OCI-LY7 (cell line): ENCODE results near the gene PTH1R. TPM values are rescaled to one million over a fixed set of nuclear protein-coding genes. Genes with fewer than 3 reads are reported as not detected.

Source experiments
- BruUV-seq: library from RNA; stranded (reverse); fragments of 400-500 nt; replicated peaks from 2 replicates; lab custom pipeline; 2021; lab: Mats Ljungman, UMichigan
- CTCF ChIA-PET: fragments of 300-600 bp; sonication (Branson Sonifier 250); formaldehyde crosslinking; loops from one replicate; lab custom pipeline; 2022; ENCODE audit warnings: antibody characterized with exemption; ENCODE audit not compliant: unreplicated experiment; lab: Charles Lee
- POLR2A ChIA-PET: fragments of 300-600 bp; sonication (Branson Sonifier 250); formaldehyde crosslinking; loops from one replicate; lab custom pipeline; 2022; ENCODE audit warnings: antibody characterized with exemption; lab: Charles Lee
- DNase-seq: peaks from one replicate; pipeline ENCODE4 v3.0.0-alpha.2; 2015; ENCODE audit warnings: low spot score
- H2AFZ ChIP-seq: fragments of 200-600 bp; sonication (generic), shearing (Covaris generic); 2 replicates; pipeline ENCODE4 v1.6.1; 2014; ENCODE audit warnings: mild to moderate bottlenecking, antibody characterized with exemption, low read length, moderate library complexity
- H3K27ac ChIP-seq: fragments of 200-600 bp; sonication (generic); 2 replicates; pipeline ENCODE4 v1.5.1; 2014; ENCODE audit warnings: mixed run types, low read depth, mild to moderate bottlenecking, moderate library complexity, low read length, inconsistent platforms; ENCODE audit not compliant: poor library complexity, severe bottlenecking
- H3K36me3 ChIP-seq: fragments of 200-600 bp; sonication (generic); 2 replicates; pipeline ENCODE4 v1.6.1; 2014; ENCODE audit warnings: mild to moderate bottlenecking, antibody characterized with exemption, low read length, moderate library complexity, mixed read lengths; ENCODE audit not compliant: insufficient read depth
- H3K4me1 ChIP-seq: fragments of 200-600 bp; sonication (generic); 2 replicates; pipeline ENCODE4 v1.5.1; 2014; ENCODE audit warnings: mild to moderate bottlenecking, low read length; ENCODE audit not compliant: insufficient read depth, poor library complexity, severe bottlenecking
- H3K4me2 ChIP-seq: fragments of 200-600 bp; sonication (generic); 2 replicates; pipeline ENCODE4 v1.6.1; 2014; ENCODE audit warnings: mild to moderate bottlenecking, low read length
- H3K4me3 ChIP-seq: fragments of 200-600 bp; sonication (generic); 2 replicates; pipeline ENCODE4 v1.5.1; 2014; ENCODE audit warnings: mild to moderate bottlenecking, low read depth, low read length; ENCODE audit not compliant: poor library complexity, severe bottlenecking
- H3K79me2 ChIP-seq: fragments of 200-600 bp; sonication (generic); 2 replicates; pipeline ENCODE4 v1.6.1; 2016; ENCODE audit warnings: low read depth, mild to moderate bottlenecking, low read length, moderate library complexity, mixed read lengths; ENCODE audit not compliant: insufficient read depth
- H3K9me2 ChIP-seq: fragments of 200-600 bp; sonication (generic); 2 replicates; pipeline ENCODE4 v1.6.1; 2016; ENCODE audit warnings: mild to moderate bottlenecking, low read length, mixed read lengths; ENCODE audit not compliant: insufficient read depth
- H3K9me3 ChIP-seq: fragments of 200-600 bp; sonication (generic); 2 replicates; pipeline ENCODE4 v1.6.1; 2014; ENCODE audit warnings: mild to moderate bottlenecking, mixed run types, low read length, mixed read lengths
- H4K20me1 ChIP-seq: fragments of 200-600 bp; sonication (generic); 2 replicates; pipeline ENCODE4 v1.6.1; 2014; ENCODE audit warnings: mild to moderate bottlenecking, antibody characterized with exemption, low read length, moderate library complexity, mixed read lengths; ENCODE audit not compliant: insufficient read depth
- CTCF ChIP-seq: fragments of 200-600 bp; sonication (generic); conservative IDR thresholded peaks from 2 replicates; pipeline ENCODE4 v1.5.1; 2014; ENCODE audit warnings: mild to moderate bottlenecking, antibody characterized with exemption, low read length, moderate library complexity, mixed read lengths
- EZH2phosphoT487 ChIP-seq: fragments of 200-600 bp; sonication (generic); IDR thresholded peaks from 2 replicates; pipeline ENCODE4 v1.6.1; 2018; ENCODE audit warnings: low read depth, borderline replicate concordance, mild to moderate bottlenecking, mixed run types, antibody characterized with exemption, low read length, moderate library complexity, mixed read lengths
- intact Hi-C: fragments of 100-400 bp; cut with micrococcal nuclease; formaldehyde crosslinking; loops from one replicate; pipeline ENCODE4 v1.10.0; 2022; ENCODE audit not compliant: unreplicated experiment
- total RNA-seq, 2 experiments: library from RNA; depleted of rRNA in 1 of 2; stranded (reverse); fragments of >200 nt in 1 of 2; shearing (Covaris generic) in 1 of 2; gene quantifications; 2 replicates each; pipeline ENCODE4 v1.2.3, GENCODE V29; 2014 to 2022

PTH1R gene
- total RNA-seq, 2 experiments from 2014 or later, result not detected

- no peak for DNase-seq
- H3K36me3 ChIP-seq, result peaks cover 70% of the 10 kb centered on the region
- TF ChIP-seq EZH2phosphoT487, result no peak
- no peak for TF ChIP-seq CTCF
- no peak overlapping the region for H3K27ac ChIP-seq
- no peak overlapping the region for H2AFZ ChIP-seq
- CTCF ChIA-PET, result no interaction called here
- no peaks in the 10 kb centered on the region for H3K79me2 ChIP-seq
- intact Hi-C loops, result no loop called here
- H3K9me2 ChIP-seq, result no peaks in the 10 kb centered on the region
- no peaks in the 10 kb centered on the region for H4K20me1 ChIP-seq
- no TSS peak for BruUV-seq
- no peaks in the 10 kb centered on the region for H3K4me1 ChIP-seq
- H3K4me3 ChIP-seq, result no peak overlapping the region
- POLR2A ChIA-PET, result no interaction called here
- no peak overlapping the region for H3K4me2 ChIP-seq
- H3K9me3 ChIP-seq, result peaks cover 12% of the 10 kb centered on the region; the same call in 1 of the 2 replicates
These were observed 39.7 kb downstream of the PTH1R start for GRCh38 chr3:46917257-46917656.

- no peak overlapping the region for H3K27ac ChIP-seq
- TF ChIP-seq EZH2phosphoT487 (no peak), CTCF (no peak)
- peaks cover 12% of the 10 kb centered on the region; the same call in 1 of the 2 replicates for H3K9me3 ChIP-seq
- peaks cover 3% of the 10 kb centered on the region for H3K4me1 ChIP-seq
- no peaks in the 10 kb centered on the region for H4K20me1 ChIP-seq
- no peaks in the 10 kb centered on the region for H3K9me2 ChIP-seq
- DNase-seq, result no peak
- no peak overlapping the region for H2AFZ ChIP-seq
- intact Hi-C loops, result no loop called here
- peaks cover 6% of the 10 kb centered on the region; the same call in 1 of the 2 replicates for H3K79me2 ChIP-seq
- ChIA-PET CTCF (no interaction called here), POLR2A (no interaction called here)
- H3K4me2 ChIP-seq, result no peak overlapping the region
- TSS peak; percentile 26 for BruUV-seq
- peaks cover 80% of the 10 kb centered on the region for H3K36me3 ChIP-seq
- no peak overlapping the region for H3K4me3 ChIP-seq
These were observed 40.7 kb downstream of the PTH1R start for GRCh38 chr3:46918202-46918601.

GRCh38 chr3:46918634-46919033, 41.1 kb downstream of the PTH1R start:
- Histone ChIP-seq H3K4me1 (peaks cover 7% of the 10 kb centered on the region), H3K79me2 (peaks cover 9% of the 10 kb centered on the region; the same call in 1 of the 2 replicates), H3K9me3 (peaks cover 12% of the 10 kb centered on the region; the same call in 1 of the 2 replicates), H3K36me3 (peaks cover 84% of the 10 kb centered on the region), H3K9me2 (no peaks in the 10 kb centered on the region), H3K27ac (no peak overlapping the region), H2AFZ (no peak overlapping the region), H3K4me3 (no peak overlapping the region), H4K20me1 (no peaks in the 10 kb centered on the region), H3K4me2 (no peak overlapping the region)
- no peak for TF ChIP-seq CTCF
- no peak for TF ChIP-seq EZH2phosphoT487
- no TSS peak for BruUV-seq
- no peak for DNase-seq
- intact Hi-C loops, result no loop called here
- CTCF ChIA-PET, result no interaction called here
- POLR2A ChIA-PET, result no interaction called here
